Forelimb muscle (tissue), 1 donor: Measurements from ENCODE around the gene SERPINI1. TPM values are rescaled to one million over a fixed set of nuclear protein-coding genes. Genes with fewer than 3 reads are reported as not detected.
A peak's percentile ranks its signal among the peaks of the same experiment; 100 is the strongest.
"Not testable (repeated sequence)": the region's sequence is repeated elsewhere in the genome, so short reads cannot be mapped to it uniquely, and the experiment has no call there.

Experiments
- DNase-seq: peaks from one replicate; pipeline ENCODE4 v3.0.0-alpha.2; 2013; ENCODE audit warnings: low read depth
- polyA plus RNA-seq: library from polyadenylated mRNA; unstranded; fragments of 120-200 nt; gene quantifications from one replicate; pipeline ENCODE4 v1.2.1, GENCODE V29; 2013; ENCODE audit not compliant: insufficient read length

The SERPINI1 gene
- polyA plus RNA-seq, 1 donor: 7.9 TPM

DNA sequence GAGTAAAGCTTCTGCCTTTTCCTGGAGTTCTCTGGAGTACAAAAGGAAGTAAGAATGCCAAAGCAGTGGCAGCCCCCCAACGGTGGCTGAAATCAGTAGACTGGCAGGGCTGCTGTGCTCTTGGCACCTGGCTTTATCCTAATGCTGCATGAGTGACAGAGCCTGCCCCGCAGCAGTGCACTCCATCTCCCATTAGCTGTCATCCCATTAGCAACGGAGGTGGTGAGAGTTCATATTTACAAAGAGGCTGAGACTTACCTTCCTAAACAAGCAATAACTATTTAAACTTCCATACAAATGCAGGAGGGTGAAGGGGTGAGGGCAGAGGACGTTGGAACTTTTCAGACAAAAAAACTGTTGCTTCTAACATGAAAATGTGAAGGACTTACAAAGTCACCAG is 51.9 kb downstream of the SERPINI1 start:
- DNase-seq: no peak

DNA sequence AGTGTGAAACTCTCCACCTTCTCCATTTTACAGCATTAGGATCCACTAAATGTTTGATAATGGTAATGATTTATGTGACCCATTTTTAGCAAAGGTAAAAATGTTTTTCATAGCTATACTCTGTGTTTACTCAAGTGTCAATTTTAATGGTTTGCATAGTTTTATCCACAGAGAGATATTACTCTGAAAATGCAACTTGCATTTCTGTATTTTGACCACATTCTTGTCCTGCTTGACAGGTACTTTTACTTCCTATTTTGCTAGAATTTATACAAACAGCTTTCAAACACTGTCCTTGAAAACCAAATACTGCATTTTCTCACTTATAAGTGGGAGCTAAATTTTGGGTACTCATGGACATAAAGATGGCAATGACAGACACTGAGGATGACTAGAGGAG is 62.9 kb downstream of the SERPINI1 start:
- no peak for DNase-seq

GRCh38 chr3:167808910-167809309 is 73.4 kb downstream of the SERPINI1 start:
- no peak for DNase-seq

DNA sequence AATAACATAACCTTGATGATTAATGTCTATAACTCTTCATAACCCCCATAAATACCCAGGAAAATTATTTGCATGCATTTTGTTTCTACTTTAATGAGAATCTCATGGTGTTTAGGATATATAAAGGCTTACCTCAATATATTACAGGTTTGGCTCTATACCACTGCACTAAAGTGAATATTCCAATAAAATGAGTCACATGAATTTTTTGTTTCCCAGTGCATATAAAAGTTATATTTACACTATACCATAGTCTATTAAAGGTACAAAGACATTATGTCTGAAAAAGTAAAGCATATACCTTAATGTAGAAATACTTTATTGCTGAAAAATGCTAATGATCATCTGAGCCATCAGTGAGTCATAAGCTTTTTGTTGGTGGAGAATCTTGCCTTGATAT is 74.7 kb downstream of the SERPINI1 start:
- no peak for DNase-seq

DNA sequence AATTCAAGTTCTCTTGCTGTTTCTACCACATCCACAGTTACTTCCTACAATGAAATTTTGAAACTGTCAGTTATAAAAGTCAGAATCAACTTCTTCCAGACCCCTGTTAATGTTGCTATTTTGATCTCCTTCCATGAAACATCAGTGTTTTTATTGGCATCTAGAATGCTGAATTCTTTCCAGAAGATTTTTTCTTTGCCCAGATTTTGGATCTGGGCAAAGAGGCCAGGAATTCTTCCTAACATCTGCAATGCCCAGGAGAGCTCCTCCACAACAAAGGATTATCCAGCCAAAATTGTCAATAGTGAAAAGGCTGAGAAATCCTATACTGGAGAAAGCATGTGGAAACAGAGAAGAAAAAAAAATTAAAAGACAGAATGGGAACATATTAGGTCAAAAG is 75.5 kb downstream of the SERPINI1 start:
- DNase-seq: no peak

DNA sequence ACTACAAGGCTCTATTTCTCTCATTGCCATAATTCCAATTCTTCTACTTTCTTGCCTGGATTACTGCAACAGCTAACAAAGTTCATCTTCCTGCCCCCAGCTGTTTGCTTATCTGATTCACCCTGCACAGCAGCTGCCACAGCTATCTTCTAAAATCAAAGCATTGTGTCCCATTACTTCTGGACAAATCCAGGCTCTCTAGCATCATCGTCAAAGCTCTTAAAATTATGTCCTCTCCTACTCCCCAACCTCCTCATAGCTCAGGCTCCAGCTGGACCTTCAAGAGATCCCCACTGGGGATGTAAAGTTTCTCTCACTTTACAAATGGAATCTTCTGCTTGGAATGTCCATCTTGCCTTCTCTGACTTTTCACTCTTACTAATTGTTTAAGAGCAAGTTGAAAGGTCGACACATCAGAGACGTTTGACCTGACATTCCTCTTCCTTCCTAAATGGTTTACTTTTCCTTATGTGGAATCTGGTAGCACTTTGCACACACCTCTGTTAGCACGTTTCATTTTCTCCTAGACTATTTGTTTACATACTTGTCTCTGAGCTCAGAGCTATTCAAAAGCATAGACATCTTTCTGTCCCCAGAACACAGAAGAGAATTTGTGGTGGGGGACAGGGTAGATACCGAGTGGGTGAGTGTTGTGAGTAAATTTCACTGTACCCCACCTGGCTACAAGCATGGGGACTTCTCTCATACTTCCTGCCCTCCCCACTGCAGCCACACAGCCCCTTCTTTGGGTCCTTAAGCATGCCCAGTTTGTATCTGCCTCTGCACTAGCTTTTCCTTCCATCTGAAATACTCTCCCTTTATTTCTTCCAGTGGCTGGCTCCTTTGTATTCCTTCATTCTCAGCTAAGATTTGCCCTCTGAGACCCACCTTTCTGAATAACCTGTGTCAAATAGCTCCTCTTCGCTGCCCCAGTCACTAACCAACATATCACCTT is 77.9 kb downstream of the SERPINI1 start:
- no peak for DNase-seq

GRCh38 chr3:167814441-167814951 is 79.0 kb downstream of the SERPINI1 start:
- DNase-seq: peak; percentile 32

DNA sequence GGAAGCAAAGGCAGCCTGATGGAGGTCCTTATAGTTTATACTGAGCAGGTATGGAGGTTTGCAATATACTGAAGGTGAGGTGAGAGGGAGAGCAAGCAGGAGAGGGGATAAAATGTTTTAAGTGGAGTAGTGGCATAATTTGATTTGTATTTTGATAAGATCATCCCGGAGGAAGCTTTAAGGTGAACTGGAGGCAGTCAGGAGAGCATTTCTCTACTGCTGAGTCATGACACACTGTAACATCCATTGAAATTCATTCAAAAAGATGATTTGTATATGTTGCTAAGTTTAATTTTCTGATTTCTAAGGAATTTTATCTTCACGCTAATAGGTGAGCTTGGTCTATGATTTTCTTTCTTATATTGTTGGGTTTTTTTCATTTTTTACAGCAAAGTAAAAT is 81.4 kb downstream of the SERPINI1 start:
- DNase-seq: no peak

DNA sequence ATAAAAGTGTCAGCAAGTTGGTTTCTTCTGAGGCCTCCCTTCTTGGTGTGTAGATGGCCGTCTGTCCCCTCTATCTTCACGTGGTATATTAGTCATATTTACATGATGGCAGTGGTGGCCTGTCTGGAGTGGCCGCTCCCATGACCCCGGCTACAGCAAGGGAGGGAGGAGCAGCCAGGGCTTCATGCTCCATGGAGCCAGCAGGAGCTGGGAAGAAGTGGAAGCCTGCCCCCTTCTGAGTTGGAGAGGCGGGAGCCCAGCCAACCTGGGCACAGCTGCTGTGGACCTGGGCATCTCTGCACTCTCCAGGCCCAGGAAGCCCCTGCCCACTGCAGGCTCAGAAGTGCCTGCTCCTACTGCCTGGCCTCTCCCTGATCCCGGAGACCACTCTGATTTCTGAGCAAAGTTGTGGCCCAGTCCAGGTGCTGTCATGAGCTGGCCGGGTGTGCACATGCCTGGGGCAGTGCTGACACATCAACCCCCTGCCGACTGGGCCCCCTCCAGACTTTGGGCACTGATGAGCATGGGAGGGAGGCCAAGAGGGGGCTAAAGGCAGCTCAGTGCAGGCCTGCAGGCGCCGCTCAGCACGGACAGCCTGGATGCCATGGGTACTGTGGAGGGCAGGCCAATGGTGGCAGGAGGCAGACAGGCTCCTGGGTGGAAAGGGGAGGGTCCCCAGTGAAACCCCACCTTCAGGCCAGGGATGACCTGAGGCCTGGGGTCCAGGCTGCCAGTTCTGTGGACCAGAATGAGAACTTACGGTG is 84.8 kb downstream of the SERPINI1 start:
- DNase-seq: no peak

DNA sequence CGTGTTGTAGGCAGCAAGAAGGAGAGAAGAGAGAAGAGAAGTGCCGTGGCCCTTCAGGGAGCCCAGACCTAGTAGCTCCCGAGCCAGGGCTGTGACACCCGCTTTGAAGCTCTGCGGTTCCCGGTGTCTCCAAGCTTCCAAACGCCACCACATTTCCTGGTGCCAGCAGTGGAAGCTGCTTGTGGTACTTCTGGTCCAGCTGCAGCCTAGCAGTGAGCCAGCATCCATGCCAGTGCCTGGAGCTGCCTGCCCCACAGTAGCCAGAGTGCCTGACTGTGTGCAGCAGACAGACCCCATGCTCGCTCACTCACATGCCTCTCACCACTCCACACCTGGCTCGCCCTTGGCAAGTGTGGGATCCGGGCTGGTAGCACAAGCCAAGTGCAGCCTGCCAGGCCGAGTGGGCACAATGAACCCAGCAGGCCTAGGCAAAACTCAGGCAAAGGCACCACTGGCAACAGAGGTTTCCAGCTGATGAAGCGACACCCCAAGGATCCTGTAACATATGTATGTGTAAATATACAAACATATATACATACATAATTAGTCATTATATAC is 85.8 kb downstream of the SERPINI1 start:
- no peak for DNase-seq

GRCh38 chr3:167823738-167824137 is 88.2 kb downstream of the SERPINI1 start:
- DNase-seq: no peak

- not testable (repeated sequence) for DNase-seq
These were observed 92.1 kb downstream of the SERPINI1 start for GRCh38 chr3:167827588-167827987.

- DNase-seq: no peak
These were observed 93.5 kb downstream of the SERPINI1 start for GRCh38 chr3:167829071-167829470.

- DNase-seq: no peak
These were observed 94.5 kb downstream of the SERPINI1 start for GRCh38 chr3:167830007-167830406.

GRCh38 chr3:167835359-167835758 is 99.8 kb downstream of the SERPINI1 start:
- DNase-seq: no peak

DNA sequence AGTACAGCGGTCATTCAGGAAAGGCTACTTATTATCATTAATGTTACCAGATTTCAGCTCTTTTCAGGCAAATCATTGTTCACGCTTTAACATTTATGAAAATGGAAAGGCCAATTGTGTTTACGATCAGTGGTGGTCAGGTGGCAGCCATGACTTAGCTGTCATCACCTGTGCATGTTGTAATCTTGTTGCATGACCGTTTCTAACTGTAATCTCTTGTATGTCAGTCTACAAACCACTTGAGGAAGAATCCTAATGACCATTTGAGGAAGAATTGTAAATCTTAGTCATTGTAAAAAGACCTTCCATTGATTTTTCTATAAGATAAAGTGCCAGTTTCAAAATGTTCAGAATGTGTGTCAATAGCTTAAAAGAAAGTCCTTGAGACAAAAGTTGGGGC is 100.4 kb downstream of the SERPINI1 start:
- no peak for DNase-seq

DNA sequence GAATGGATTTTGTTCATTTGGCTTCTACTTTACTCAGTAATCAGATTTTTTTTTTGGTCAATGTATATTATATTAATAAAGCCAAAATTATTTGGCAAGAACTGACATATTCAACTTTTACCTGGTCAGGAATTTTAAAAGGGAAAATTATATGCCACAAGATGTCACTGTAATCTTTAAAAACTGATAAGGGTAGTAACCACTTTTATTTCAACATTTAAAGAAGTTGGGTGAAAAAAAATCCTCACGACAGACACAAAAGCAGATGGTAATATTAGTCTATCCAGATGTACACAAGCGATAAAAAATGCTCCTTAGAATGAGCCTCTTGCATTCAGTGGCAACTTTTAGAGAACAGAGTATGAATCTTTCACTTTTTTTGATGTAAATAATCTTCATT is 101.9 kb downstream of the SERPINI1 start:
- DNase-seq: no peak

- DNase-seq: no peak
These were observed 104.1 kb downstream of the SERPINI1 start for GRCh38 chr3:167839460-167840134.

GRCh38 chr3:167840247-167840646 is 104.7 kb downstream of the SERPINI1 start:
- no peak for DNase-seq

DNA sequence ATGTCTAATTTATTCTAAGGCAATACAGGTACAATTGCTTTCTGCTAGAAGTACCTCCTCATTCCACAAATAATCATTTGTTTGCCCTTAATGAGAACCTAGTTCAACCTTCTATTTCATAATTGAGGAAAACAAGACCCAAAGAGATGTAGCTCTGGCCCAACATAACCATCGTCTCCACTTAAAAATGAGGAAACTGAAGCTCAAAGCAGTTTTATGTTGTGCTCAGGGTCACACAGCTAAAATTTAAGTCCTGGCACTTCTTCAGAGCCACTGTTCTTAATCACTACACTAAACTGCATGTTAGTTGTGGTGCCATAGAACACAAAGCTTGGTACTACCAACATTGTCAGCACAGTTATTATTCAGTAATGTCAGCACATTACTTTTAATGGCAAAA is 108.0 kb downstream of the SERPINI1 start:
- DNase-seq: no peak

GRCh38 chr3:167843886-167844285 is 108.4 kb downstream of the SERPINI1 start:
- DNase-seq: no peak

DNA sequence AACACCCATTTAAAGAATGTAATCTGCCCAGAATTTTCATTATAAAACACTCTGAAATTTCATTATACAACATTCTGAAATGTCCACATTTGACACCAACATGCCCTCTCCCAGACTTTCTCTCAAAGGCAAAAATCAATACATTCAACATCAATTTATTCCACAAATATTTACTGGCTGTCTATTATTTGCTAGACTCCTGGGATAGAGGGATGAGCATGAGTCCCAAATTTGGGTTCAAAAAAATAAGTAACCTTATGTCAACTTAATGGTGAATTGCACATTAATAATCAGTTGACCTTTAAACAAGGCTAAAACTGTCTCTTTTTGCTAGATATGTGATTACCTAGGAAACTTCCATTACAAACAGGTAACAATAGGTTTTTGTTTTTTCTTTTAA is 109.0 kb downstream of the SERPINI1 start:
- no peak for DNase-seq
